ENCODE measurements around the gene MTARC2. TPM values are rescaled to one million over a fixed set of nuclear protein-coding genes. Genes with fewer than 3 reads are reported as not detected.

MTARC2 gene
- total and polyA plus RNA-seq, 2 donors (not counting 1 experiment from before 2014, with no cell fraction given): 16.3 to 22.6 TPM

DNA sequence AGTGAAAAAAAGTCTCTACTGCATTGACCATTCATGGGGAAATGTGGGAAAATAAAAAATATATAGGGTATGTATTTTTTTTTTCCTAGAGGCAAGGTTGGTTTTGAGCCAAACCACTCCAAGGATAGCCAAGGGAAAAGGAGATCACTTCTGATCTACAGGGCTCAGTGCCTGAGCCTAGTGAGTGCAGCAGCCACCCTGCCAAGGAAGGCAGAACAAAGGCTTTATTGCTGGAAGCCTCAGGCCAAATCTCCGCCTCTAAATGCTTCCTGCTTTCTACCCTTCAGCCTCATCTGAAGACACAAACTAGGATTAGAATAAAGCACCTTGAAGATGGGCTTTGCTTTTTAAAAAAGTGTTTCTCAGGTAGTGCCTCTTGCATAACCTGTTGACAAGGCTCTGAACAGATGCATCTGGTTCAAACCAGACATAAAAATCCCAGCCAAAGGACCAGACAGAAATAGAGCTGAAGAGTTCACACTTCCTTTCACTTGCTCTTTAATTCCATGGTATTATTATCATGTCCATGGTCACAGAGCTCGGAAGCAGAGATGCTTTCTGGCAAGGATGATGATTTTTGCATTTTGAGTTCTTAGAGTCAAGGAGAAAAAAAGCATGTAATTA lies 47.5 kb upstream of the MTARC2 start:
- intact Hi-C loops (cut with micrococcal nuclease): no loop called here
- no peak for DNase-seq
- POLR2A ChIA-PET: no interaction called here
- H3K27me3 ChIP-seq (replicated peaks in 1 of 4; ENCODE audit: control extremely low read depth in 1 of 4, control insufficient read depth in 3 of 4, insufficient read depth in 4 of 4, low read length in 3 of 4): no peaks in the 10 kb centered on the region
- H3K36me3 ChIP-seq (replicated peaks in 1 of 2; ENCODE audit: control extremely low read depth in 1 of 2, control insufficient read depth in 1 of 2, extremely low read depth in 1 of 2, insufficient read depth in 2 of 2, low read length in 1 of 2): no peaks in the 10 kb centered on the region
- H3K9me3 Mint-ChIP-seq (ENCODE audit: insufficient read depth): no peaks in the 10 kb centered on the region
- TF ChIP-seq EZH2 (IDR thresholded peaks at IDR 0.05; ENCODE audit: borderline replicate concordance, insufficient read depth, low read depth, low read length, poor library complexity, severe bottlenecking): no peak
- TF ChIP-seq, protein P1, sequence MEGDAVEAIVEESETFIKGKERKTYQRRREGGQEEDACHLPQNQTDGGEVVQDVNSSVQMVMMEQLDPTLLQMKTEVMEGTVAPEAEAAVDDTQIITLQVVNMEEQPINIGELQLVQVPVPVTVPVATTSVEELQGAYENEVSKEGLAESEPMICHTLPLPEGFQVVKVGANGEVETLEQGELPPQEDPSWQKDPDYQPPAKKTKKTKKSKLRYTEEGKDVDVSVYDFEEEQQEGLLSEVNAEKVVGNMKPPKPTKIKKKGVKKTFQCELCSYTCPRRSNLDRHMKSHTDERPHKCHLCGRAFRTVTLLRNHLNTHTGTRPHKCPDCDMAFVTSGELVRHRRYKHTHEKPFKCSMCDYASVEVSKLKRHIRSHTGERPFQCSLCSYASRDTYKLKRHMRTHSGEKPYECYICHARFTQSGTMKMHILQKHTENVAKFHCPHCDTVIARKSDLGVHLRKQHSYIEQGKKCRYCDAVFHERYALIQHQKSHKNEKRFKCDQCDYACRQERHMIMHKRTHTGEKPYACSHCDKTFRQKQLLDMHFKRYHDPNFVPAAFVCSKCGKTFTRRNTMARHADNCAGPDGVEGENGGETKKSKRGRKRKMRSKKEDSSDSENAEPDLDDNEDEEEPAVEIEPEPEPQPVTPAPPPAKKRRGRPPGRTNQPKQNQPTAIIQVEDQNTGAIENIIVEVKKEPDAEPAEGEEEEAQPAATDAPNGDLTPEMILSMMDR (IDR thresholded peaks at IDR 0.05): no peak
- WGBS (ENCODE audit: insufficient coverage): 83% methylated on average over 1 of the region's 2 CpGs
- no peaks in the 10 kb centered on the region for H3K27me3 Mint-ChIP-seq
- ATAC-seq (ENCODE audit: low read depth): no peak
- H3K27ac Mint-ChIP-seq: no peak overlapping the region
- no peak overlapping the region for H3K4me2 ChIP-seq (replicated peaks; ENCODE audit: low read depth, low read length, poor library complexity, severe bottlenecking)
- no peak overlapping the region for H3K27ac ChIP-seq (ENCODE audit: low read length in 2 of 2)
- CTCF ChIA-PET: interaction anchor here (0.6 kb wide), 1 partner anchor 9 kb away, joined by 3 read pairs; no protein-coding TSS in a partner anchor
- H3K9ac ChIP-seq (ENCODE audit: low read length): no peak overlapping the region
- H3K79me2 ChIP-seq (ENCODE audit: control insufficient read depth, insufficient read depth, low read length): no peaks in the 10 kb centered on the region
- H3K4me3 ChIP-seq (ENCODE audit: control extremely low read depth in 1 of 5, extremely low read depth in 1 of 5, insufficient read depth in 1 of 5, low read depth in 2 of 5, low read length in 4 of 5): no peak overlapping the region
- H3K4me3 Mint-ChIP-seq: no peak overlapping the region
- no peaks in the 10 kb centered on the region for H3K9me3 ChIP-seq (ENCODE audit: control extremely low read depth in 1 of 3, control insufficient read depth in 2 of 3, insufficient read depth in 1 of 3, low read length in 2 of 3)
- peaks cover 6% of the 10 kb centered on the region for H3K4me1 Mint-ChIP-seq
- no peak overlapping the region for H2AFZ ChIP-seq (ENCODE audit: insufficient read depth, low read depth, low read length, poor library complexity, severe bottlenecking)
- H3K4me1 ChIP-seq (ENCODE audit: control insufficient read depth in 2 of 2, insufficient read depth in 2 of 2, low read length in 2 of 2): peaks cover 0 to 4% of the 10 kb centered on the region in 2 donors
- no peaks in the 10 kb centered on the region for H4K20me1 ChIP-seq (ENCODE audit: control insufficient read depth, insufficient read depth, low read length, poor library complexity, severe bottlenecking)

DNA sequence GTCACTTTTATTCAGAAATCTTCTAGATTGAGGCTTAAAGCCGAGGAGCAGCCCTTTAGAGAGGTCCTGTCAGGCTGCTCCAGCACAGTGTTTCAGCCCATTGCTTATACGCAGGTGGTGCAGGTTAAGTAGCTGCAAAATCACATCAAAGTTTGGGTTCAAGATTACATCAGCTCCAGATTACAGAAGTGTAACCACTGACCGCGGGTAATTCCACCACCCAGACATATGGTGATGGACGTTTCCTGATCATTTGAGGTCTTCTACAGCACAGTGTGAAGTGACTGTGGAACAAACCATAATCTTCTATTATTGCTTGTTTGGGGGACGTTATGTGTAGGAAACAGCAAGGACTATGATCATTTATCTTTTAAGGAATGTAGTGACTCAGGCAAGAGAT lies 46.1 kb upstream of the MTARC2 start:
- H3K4me3 Mint-ChIP-seq: no peak overlapping the region
- 69% methylated on average over 3 of the region's 6 CpGs for WGBS (ENCODE audit: insufficient coverage)
- H3K27me3 Mint-ChIP-seq: no peaks in the 10 kb centered on the region
- no peaks in the 10 kb centered on the region for H3K36me3 ChIP-seq (replicated peaks in 1 of 2; ENCODE audit: control extremely low read depth in 1 of 2, control insufficient read depth in 1 of 2, extremely low read depth in 1 of 2, insufficient read depth in 2 of 2, low read length in 1 of 2)
- intact Hi-C loops (cut with micrococcal nuclease): no loop called here
- ChIA-PET CTCF (interaction anchor here (1.9 to 2.7 kb wide), 3 partner anchors 9 to 74 kb away, joined by 8 to 10 read pairs (median 8); no protein-coding TSS in a partner anchor), POLR2A (no interaction called here)
- peaks cover 0 to 4% of the 10 kb centered on the region in 2 donors for H3K4me1 ChIP-seq (ENCODE audit: control insufficient read depth in 2 of 2, insufficient read depth in 2 of 2, low read length in 2 of 2)
- DNase-seq (no peak), ATAC-seq (ENCODE audit: low read depth) (peak; percentile 28)
- H4K20me1 ChIP-seq (ENCODE audit: control insufficient read depth, insufficient read depth, low read length, poor library complexity, severe bottlenecking): no peaks in the 10 kb centered on the region
- TF ChIP-seq, protein P1 (IDR thresholded peaks at IDR 0.05): no peak
- no peak for TF ChIP-seq EZH2 (IDR thresholded peaks at IDR 0.05; ENCODE audit: borderline replicate concordance, insufficient read depth, low read depth, low read length, poor library complexity, severe bottlenecking)
- H3K27me3 ChIP-seq (replicated peaks in 1 of 4; ENCODE audit: control extremely low read depth in 1 of 4, control insufficient read depth in 3 of 4, insufficient read depth in 4 of 4, low read length in 3 of 4): no peaks in the 10 kb centered on the region
- no peak overlapping the region for H3K27ac ChIP-seq (ENCODE audit: low read length in 2 of 2)
- no peaks in the 10 kb centered on the region for H3K9me3 Mint-ChIP-seq (ENCODE audit: insufficient read depth)
- peaks cover 10% of the 10 kb centered on the region for H3K4me1 Mint-ChIP-seq
- H3K4me2 ChIP-seq (replicated peaks; ENCODE audit: low read depth, low read length, poor library complexity, severe bottlenecking): no peak overlapping the region
- no peak overlapping the region for H3K4me3 ChIP-seq (ENCODE audit: control extremely low read depth in 1 of 5, extremely low read depth in 1 of 5, insufficient read depth in 1 of 5, low read depth in 2 of 5, low read length in 4 of 5)
- no peaks in the 10 kb centered on the region for H3K79me2 ChIP-seq (ENCODE audit: control insufficient read depth, insufficient read depth, low read length)
- no peak overlapping the region for H3K27ac Mint-ChIP-seq
- no peak overlapping the region for H2AFZ ChIP-seq (ENCODE audit: insufficient read depth, low read depth, low read length, poor library complexity, severe bottlenecking)
- no peaks in the 10 kb centered on the region for H3K9me3 ChIP-seq (ENCODE audit: control extremely low read depth in 1 of 3, control insufficient read depth in 2 of 3, insufficient read depth in 1 of 3, low read length in 2 of 3)
- H3K9ac ChIP-seq (ENCODE audit: low read length): no peak overlapping the region

Measured in B cell (primary cell).